Smooth muscle cell (in vitro differentiated cells): ENCODE results near the gene PTPRM. TPM values are rescaled to one million over a fixed set of nuclear protein-coding genes. Genes with fewer than 3 reads are reported as not detected.

Source experiments
- DNase-seq: peaks from one replicate; lab custom pipeline; 2025; ENCODE audit not compliant: unreplicated experiment; lab: John Stamatoyannopoulos, UW
- H2AFZ ChIP-seq: fragments of 200-600 bp; sonication (generic); 2 replicates; pipeline ENCODE4 v1.6.0; 2016; ENCODE audit warnings: antibody characterized with exemption, low read depth, mild to moderate bottlenecking
- H3F3A ChIP-seq: fragments of 200-600 bp; sonication (generic); 2 replicates; pipeline ENCODE4 v1.6.0; 2017; ENCODE audit warnings: antibody characterized with exemption, low read depth
- H3K27ac ChIP-seq: fragments of 200-600 bp; sonication (generic); 2 replicates; pipeline ENCODE4 v1.5.1; 2016; ENCODE audit warnings: low read depth, mild to moderate bottlenecking
- H3K27me3 ChIP-seq: fragments of 200-600 bp; sonication (generic); 2 replicates; pipeline ENCODE4 v1.6.1; 2016; ENCODE audit warnings: low read depth, mild to moderate bottlenecking
- H3K36me3 ChIP-seq: fragments of 200-600 bp; sonication (generic); 2 replicates; pipeline ENCODE4 v1.5.1; 2016; ENCODE audit warnings: low read depth
- H3K4me1 ChIP-seq: fragments of 200-600 bp; sonication (generic); 2 replicates; pipeline ENCODE4 v1.5.1; 2016; ENCODE audit warnings: low read depth
- H3K4me2 ChIP-seq: fragments of 200-600 bp; sonication (generic); 2 replicates; pipeline ENCODE4 v1.6.0; 2016; ENCODE audit warnings: mild to moderate bottlenecking
- H3K4me3 ChIP-seq: fragments of 200-600 bp; sonication (generic); 2 replicates; pipeline ENCODE4 v1.5.1; 2016; ENCODE audit warnings: mild to moderate bottlenecking
- H3K79me2 ChIP-seq: fragments of 200-600 bp; sonication (generic); 2 replicates; pipeline ENCODE4 v1.6.0; 2016; ENCODE audit warnings: low read depth, mild to moderate bottlenecking
- H3K9ac ChIP-seq: fragments of 200-600 bp; sonication (generic); 2 replicates; pipeline ENCODE4 v1.6.0; 2016; ENCODE audit warnings: low read depth
- H3K9me3 ChIP-seq: fragments of 200-600 bp; sonication (generic); replicated peaks from 2 replicates; pipeline ENCODE4 v1.5.1; 2016; ENCODE audit warnings: low read depth
- H4K20me1 ChIP-seq: fragments of 200-600 bp; sonication (generic); 2 replicates; pipeline ENCODE4 v1.6.0; 2016; ENCODE audit warnings: low read depth
- CTCF ChIP-seq: fragments of 200-600 bp; sonication (generic); IDR thresholded peaks from 2 replicates; pipeline ENCODE4 v1.5.1; 2017; ENCODE audit warnings: borderline replicate concordance, mild to moderate bottlenecking, antibody characterized with exemption; ENCODE audit not compliant: insufficient read depth, poor library complexity, severe bottlenecking
- WGBS: methylation state at CpG from one replicate; pipeline ENCODE4 v1.1.7; 2016; ENCODE audit warnings: low lambda C conversion rate; 5-methylcytosine and 5-hydroxymethylcytosine counted together
- polyA plus RNA-seq: library from polyadenylated mRNA; unstranded; fragments of >200 nt; fragmentation: Nextera tagmentation; extraction: Ambion mirVana; gene quantifications from 2 replicates; pipeline ENCODE4 v1.2.1, GENCODE V29; 2016
- total RNA-seq: library from RNA; depleted of rRNA; stranded (reverse); fragments of >200 nt; gene quantifications from 2 replicates; pipeline ENCODE4 v1.2.3, GENCODE V29; 2014

PTPRM gene
- total and polyA plus RNA-seq, 2 experiments from 2014 or later: 57.5 to 115 TPM

GRCh38 chr18:7641813-7642212 is 74.7 kb downstream of the PTPRM start:
- no peak overlapping the region for H3K27ac ChIP-seq
- no peak overlapping the region for H2AFZ ChIP-seq
- H3F3A ChIP-seq: no peaks in the 10 kb centered on the region
- no peak for DNase-seq
- peaks cover 60% of the 10 kb centered on the region for H3K79me2 ChIP-seq
- H3K4me2 ChIP-seq: peak overlapping the region; percentile 47
- H3K4me1 ChIP-seq: no peaks in the 10 kb centered on the region
- H3K36me3 ChIP-seq: no peaks in the 10 kb centered on the region
- H3K27me3 ChIP-seq: no peaks in the 10 kb centered on the region
- H3K9me3 ChIP-seq: no peaks in the 10 kb centered on the region
- peaks cover 96% of the 10 kb centered on the region for H4K20me1 ChIP-seq
- 79% methylated on average over 4 of the region's 4 CpGs for WGBS
- no peak for TF ChIP-seq CTCF
- H3K9ac ChIP-seq: no peak overlapping the region
- no peak overlapping the region for H3K4me3 ChIP-seq

GRCh38 chr18:7642331-7642890 is 75.3 kb downstream of the PTPRM start:
- Histone ChIP-seq H3K79me2 (peaks cover 60% of the 10 kb centered on the region), H3K4me1 (no peaks in the 10 kb centered on the region), H3K4me2 (peak overlapping the region; percentile 47), H4K20me1 (peaks cover 96% of the 10 kb centered on the region), H3K9ac (no peak overlapping the region), H3K36me3 (no peaks in the 10 kb centered on the region), H3K9me3 (no peaks in the 10 kb centered on the region), H3K27me3 (no peaks in the 10 kb centered on the region), H3K27ac (no peak overlapping the region), H2AFZ (no peak overlapping the region), H3K4me3 (no peak overlapping the region), H3F3A (no peaks in the 10 kb centered on the region)
- no peak for DNase-seq
- TF ChIP-seq CTCF: no peak
- WGBS: 51% methylated on average over 7 of the region's 7 CpGs

GRCh38 chr18:7645756-7646155 is 78.6 kb downstream of the PTPRM start:
- Histone ChIP-seq H3K36me3 (no peaks in the 10 kb centered on the region), H3K4me2 (no peak overlapping the region), H4K20me1 (peaks cover 68% of the 10 kb centered on the region), H2AFZ (no peak overlapping the region), H3K27me3 (no peaks in the 10 kb centered on the region), H3F3A (no peaks in the 10 kb centered on the region), H3K4me3 (no peak overlapping the region), H3K4me1 (no peaks in the 10 kb centered on the region), H3K9ac (no peak overlapping the region), H3K27ac (no peak overlapping the region), H3K79me2 (peaks cover 84% of the 10 kb centered on the region), H3K9me3 (no peaks in the 10 kb centered on the region)
- WGBS: 87% methylated on average over 1 of the region's 1 CpG
- no peak for TF ChIP-seq CTCF
- DNase-seq: no peak
